GM19324 (cell line): ENCODE data around the gene CARD10.
A peak's percentile ranks its signal among the peaks of the same experiment; 100 is the strongest.
"Not testable (repeated sequence)": the region's sequence is repeated elsewhere in the genome, so short reads cannot be mapped to it uniquely, and the experiment has no call there.

Source experiments
- ATAC-seq: cut with Tn5 transposase; IDR thresholded peaks from one replicate; pipeline ENCODE4 v1.9.1; 2021; ENCODE audit warnings: mild to moderate bottlenecking, moderate library complexity; ENCODE audit not compliant: unreplicated experiment, low FRiP score

Gene CARD10

GRCh38 chr22:37557321-37558001 is 38.2 kb upstream of the CARD10 start:
- no peak for ATAC-seq

DNA sequence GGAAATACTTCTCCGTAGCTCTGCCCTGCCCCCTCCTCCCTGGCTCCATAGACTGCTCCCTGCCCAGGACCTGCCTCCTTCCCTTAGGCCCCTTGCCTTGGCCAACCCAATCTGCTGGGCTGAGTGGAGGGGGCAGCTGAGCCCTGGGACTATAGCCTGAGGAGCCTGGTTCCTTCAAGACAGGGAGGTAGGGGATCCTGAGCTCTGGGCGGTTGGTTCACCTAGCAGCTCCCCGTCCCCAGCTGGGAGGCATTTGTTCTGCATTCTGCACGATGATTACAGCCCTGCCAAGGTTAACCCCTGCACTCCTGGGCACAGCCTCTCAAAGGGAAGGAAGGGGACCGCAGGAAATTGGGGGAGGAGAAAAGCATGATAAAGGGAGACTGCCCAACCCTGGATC is 37.5 kb upstream of the CARD10 start:
- ATAC-seq: no peak

DNA sequence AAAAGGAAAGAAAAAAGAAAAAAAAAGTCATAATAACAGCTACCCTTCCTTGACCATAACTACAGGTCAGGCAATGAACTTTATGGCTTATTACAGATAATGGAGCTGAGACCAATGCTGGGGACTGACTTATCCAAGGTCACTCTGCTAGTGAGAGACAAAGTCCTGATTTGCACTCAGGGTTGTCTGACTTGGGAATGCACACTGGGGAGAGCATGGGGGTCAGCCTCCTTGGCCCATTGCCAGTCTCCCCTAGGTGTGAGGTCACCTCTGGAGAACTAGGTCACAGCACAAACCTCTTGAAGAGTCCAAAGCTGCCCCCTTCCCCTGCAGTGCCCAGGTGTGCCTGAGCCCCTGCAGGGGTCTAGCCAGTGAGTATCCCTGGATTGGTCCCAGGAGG is 35.8 kb upstream of the CARD10 start:
- no peak for ATAC-seq

GRCh38 chr22:37553725-37554124 is 34.5 kb upstream of the CARD10 start:
- no peak for ATAC-seq

- no peak for ATAC-seq
Measured at GRCh38 chr22:37552524-37553163, 33.4 kb upstream of the CARD10 start.

- ATAC-seq: no peak
Measured at GRCh38 chr22:37551981-37552380, 32.8 kb upstream of the CARD10 start.

GRCh38 chr22:37550921-37551320 is 31.7 kb upstream of the CARD10 start:
- not testable (repeated sequence) for ATAC-seq

GRCh38 chr22:37549704-37550059 is 30.5 kb upstream of the CARD10 start:
- ATAC-seq: no peak

DNA sequence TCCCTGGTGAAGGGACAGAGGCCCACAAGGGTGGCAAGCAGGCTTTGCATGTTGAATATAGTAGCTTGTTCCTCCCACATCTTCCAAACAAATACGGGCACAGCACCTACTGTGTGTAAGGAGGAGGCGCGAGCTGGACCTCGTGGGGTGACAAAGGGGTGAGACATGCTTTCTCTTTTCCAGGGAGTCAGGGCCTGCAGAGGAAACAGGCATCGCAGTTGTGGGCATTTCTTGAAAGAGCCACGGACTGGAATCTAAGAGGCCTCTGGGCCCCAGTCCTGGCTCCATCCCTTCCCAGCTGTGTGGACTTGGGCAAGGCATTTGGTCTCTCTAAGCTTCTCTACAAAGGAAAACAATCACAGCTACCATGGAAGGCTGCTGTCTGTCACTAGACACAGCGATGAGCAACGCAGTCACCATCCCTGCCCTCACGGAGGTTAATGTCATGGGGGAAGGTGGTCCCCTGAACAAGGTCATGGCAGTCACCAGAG is 28.1 kb upstream of the CARD10 start:
- no peak for ATAC-seq

GRCh38 chr22:37546437-37547250 is 27.4 kb upstream of the CARD10 start:
- ATAC-seq: no peak

DNA sequence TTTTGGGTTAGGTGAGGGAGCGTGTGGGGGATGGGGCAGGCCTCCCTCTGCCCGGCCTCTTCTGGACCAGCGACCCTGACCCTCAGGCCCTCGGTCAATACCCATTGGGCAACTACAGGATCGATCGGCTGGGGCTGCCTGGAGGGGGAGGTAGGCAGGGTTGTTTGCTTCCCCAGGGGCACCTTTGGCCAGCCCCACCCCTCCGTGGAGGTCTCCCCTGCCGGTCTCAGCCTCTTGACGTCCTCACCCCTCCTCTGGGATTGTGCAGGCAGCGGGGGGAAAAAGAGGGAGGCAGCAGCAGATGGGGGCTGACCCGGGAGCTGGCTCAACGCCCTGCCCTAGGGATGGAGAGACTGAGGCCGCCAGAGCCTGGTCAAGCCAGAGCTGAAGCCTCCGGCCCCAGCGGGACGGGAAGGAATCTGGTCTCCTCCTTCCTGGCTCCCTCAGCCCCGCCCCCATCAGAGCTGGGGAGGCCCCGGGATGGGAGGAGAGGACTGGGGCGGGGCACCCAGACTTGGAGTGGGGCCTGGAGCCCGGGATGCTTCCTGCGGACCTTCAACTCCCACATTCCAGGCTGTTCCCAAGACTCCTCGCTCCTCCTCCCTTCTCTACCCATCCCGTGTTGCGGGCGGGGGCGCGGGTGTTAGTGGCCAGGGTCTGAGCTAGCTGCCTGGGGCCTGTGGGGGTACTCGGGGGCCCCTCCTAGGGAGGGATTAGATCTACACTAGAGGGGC is 26.7 kb upstream of the CARD10 start:
- ATAC-seq: no peak

- ATAC-seq: no peak
Measured at GRCh38 chr22:37544955-37545702, 25.9 kb upstream of the CARD10 start.

- no peak for ATAC-seq
Measured at GRCh38 chr22:37542959-37543358, 23.7 kb upstream of the CARD10 start.

GRCh38 chr22:37542416-37542815 is 23.2 kb upstream of the CARD10 start:
- ATAC-seq: not testable (repeated sequence)

DNA sequence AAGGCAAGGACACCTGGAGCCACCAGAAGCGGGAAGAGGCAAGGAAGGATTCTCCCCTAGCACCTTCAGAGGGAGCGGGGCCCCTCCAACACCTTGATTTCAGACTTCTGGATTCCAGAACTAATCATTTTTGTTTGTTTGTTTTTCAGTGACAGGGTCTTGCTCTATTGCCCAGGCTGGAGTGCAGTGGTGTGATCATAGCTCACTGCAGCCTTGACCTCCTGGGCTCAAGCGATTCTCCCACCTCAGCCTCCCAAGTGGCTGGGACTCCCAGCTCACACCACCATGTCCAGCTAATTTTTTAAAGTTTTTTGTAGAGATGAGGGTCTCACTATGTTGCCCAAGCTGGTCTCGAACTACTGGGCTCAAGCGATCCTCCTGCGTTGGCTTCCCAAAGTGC is 20.6 kb upstream of the CARD10 start:
- not testable (repeated sequence) for ATAC-seq

DNA sequence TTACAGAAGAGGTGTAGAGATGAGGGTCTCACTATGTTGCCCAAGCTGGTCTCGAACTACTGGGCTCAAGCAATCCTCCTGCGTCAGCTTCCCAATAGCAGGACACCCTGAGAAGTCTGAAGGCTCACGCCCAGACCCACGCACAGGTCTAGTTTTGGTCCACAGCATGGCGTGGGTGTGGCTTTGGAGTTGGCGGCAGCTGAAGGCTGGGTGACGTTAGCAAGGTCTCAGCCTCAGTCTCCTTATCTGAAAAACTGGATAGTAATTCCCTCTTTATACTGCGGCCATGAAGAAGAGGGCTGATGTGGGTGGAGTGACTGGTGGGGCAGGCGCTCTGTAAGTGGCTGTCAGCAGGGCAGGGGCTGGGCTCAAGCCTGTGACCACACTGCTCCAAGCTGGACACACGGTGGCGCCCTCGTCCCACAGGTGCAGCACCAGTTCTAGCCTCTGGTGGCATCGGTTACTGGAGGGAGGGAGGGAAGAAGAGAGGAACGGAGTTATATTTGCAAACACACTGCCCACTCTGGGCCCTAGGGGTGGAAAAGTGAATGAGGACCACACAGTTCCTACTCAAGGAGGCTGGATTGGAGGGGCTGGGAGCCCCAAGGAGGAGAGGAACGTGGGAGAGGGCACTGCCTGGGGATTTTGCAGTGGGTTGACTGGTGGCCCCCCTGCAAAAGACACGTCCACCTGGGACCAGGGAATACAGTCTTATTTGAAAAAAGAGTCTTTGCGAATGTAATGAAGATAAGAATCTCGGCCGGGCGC is 19.6 kb upstream of the CARD10 start:
- ATAC-seq: peak; percentile 80

- no peak for ATAC-seq
Measured at GRCh38 chr22:37535159-37535558, 15.9 kb upstream of the CARD10 start.

DNA sequence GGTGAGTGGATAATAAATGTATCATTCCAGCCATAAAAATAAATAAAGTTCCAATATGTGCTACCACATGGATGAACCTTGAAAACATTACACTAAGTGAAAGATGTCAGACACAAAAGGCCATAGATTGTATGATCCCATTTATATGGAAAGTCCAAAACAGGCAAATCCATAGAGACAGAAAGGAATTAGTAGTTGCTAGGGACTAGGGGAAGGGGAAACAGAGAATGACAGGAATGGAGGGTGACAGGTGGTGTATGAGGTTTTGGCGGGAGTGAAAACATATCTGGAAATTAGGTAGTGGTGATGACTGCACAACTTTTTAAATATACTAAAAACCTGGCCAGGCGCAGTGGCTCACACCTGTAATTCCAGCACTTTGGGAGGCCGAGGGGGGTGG is 15.2 kb upstream of the CARD10 start:
- no peak for ATAC-seq

- ATAC-seq: no peak
Measured at GRCh38 chr22:37533995-37534394, 14.8 kb upstream of the CARD10 start.
